GM18507 (cell line): ENCODE data around the gene NSG2.
"Not testable (repeated sequence)": the region's sequence is repeated elsewhere in the genome, so short reads cannot be mapped to it uniquely, and the experiment has no call there.

Experiments used
- DNase-seq: peaks from one replicate; pipeline ENCODE4 v3.0.0; 2011; ENCODE audit warnings: low read depth; ENCODE audit not compliant: insufficient read length; ENCODE audit errors: extremely low spot score
- FAIRE-seq: peaks from 2 replicates; lab custom pipeline; 2011; peaks lifted over from hg19 to GRCh38; lab: Jason Lieb, UNC

NSG2 gene

DNA sequence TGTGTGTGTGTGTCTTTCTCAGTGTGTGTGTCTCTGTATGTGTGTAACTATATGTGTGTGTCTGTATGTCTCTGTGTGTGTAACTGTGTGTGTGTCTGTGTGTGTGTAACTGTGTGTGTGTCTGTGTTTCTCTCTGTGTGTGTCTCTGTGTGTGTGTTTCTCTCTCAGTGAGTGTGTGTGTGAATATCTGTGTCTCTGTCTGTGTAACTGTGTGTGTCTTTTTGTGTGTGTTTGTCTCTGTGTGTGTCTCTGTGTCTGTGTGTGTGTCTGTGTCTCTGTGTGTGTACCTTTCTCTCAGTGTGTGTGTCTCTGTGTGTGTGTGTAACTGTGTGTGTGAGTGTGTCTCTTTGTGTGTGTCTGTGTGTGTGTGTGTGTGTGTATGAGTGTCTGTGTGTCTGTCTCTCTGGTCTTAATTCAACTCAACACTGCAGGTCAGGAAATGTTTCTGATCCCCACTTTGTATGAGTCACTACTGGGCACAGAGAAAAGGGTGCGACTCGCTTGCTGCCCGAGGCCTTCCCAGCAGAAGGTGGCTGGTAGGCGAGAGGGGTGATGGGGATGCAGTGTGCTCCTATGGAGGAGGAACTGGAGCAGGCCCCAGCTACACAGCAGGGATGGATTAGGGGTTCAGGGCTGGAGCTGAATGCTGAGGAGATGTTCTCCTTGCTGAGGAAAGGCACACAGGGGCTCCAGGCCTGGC, 52.1 kb downstream of the NSG2 start:
- FAIRE-seq (no peak), DNase-seq (no peak)

DNA sequence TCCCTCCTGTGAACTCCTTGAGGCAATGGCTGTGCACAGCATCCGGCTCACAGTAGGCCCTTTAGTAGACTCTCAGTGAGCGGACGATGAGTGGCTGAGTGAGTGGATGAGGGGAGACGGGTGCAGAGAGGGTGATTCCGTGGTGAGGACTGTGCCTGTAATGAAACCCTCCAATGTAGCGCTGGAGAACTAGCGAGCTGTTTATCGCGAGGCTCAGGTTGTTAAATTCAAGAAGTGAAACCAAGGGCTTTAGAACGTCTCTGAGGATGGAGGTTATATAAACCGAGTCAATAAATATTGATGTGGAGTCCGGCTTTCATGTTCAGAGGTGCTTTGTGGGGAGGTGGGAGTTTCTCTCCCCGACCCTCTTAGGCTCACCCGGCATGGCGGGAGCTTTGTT, 53.2 kb downstream of the NSG2 start:
- no peak for FAIRE-seq

DNA sequence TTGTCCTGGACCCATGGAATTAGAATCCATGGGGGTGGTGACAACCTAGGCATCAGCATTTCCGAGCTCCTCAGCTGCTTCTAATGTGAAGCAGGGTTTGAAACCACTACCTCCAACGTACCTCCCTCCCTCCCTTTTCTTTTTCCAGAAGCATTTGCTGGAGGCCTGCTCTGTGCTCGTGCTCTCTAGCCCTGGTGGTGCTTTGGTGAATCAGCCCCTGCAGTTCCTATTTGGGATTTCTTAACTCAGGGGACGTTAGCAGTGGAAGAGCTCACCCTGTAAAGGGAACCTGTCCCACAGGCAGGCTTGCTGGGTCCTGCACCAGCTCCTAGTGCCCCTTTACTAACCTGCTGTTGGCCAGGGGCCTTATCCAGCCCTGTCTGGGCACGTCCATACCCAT, 55.0 kb downstream of the NSG2 start:
- DNase-seq (no peak), FAIRE-seq (no peak)

More for the DNA sequence above, 53.2 kb downstream of the NSG2 start:
- DNase-seq: no peak

GRCh38 chr5:174101195-174101730, 55.8 kb downstream of the NSG2 start:
- FAIRE-seq (no peak), DNase-seq (no peak)

DNA sequence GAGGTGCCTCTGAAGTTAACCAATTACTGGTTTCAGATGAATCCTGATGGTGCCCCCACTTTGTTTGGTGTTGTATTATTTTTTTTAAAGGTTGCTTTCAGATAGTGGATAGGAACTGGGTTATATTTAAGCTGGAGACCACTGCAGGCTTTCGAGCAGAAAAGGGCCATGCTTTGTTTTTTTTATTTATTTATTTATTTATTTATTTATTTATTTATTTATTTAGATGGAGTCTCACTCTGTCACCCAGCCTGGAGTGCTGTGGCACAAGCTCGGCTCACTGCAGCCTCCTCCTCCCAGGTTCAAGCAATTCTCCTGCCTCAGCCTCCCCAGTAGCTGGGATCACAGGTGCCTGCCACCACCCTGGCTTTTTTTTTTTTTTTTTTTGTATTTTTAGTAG, 57.1 kb downstream of the NSG2 start:
- FAIRE-seq, DNase-seq: not testable (repeated sequence)

GRCh38 chr5:174106997-174107655, 61.6 kb downstream of the NSG2 start:
- FAIRE-seq (no peak), DNase-seq (no peak)

- FAIRE-seq (no peak), DNase-seq (no peak)
These were observed 63.2 kb downstream of the NSG2 start for GRCh38 chr5:174108745-174109144.

DNA sequence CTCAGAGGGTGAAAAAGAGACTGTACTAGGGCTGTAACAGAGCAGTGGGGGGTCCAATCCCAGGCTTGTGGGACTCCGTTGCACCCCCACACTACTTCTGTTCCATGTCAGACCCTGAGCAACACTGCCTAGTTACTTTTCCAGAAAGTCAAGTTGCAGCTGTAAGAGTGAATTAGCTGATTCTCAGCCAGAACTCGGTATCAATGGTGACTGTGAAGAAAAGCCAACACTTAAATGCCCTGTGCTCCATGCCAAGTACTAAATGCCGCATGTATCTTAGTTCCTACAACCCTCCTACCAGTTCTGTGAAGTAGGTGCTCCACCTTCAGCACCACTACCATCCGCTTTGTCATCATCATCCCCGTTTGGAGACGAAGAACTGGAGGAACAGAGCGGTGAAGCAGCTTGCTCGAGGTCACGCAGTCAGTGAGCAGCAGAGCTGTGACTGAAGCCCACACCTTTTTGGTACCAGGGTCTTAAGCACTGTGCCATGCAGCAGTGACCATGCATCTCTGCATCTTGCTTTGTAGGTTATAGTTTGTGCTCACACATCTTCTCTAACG, 64.3 kb downstream of the NSG2 start:
- no peak for FAIRE-seq

GRCh38 chr5:174110310-174110709, 64.8 kb downstream of the NSG2 start:
- FAIRE-seq (no peak), DNase-seq (no peak)

More for the DNA sequence above, 64.3 kb downstream of the NSG2 start:
- DNase-seq: no peak

- DNase-seq (no peak), FAIRE-seq (no peak)
These were observed 65.9 kb downstream of the NSG2 start for GRCh38 chr5:174111287-174111973.

DNA sequence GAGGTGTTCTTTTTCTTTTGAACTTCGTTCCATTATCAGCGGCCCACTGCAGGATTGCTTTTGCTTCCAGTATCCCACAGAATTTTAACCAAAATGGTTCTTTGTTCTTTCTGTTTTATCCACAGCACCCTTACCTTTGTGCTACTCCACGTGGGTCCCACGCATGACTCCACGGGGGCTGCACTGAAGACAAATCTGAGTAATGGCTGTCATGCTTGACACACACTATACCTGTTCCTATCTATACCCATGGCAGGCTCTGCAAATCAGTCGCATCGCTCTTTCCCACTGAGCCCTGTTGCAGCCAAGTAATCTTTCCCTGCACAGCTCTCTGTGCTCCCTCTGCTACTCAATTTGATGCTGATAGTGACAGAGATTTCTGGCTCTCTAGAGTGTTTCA, 69.7 kb downstream of the NSG2 start:
- no peak for FAIRE-seq
- DNase-seq: no peak

DNA sequence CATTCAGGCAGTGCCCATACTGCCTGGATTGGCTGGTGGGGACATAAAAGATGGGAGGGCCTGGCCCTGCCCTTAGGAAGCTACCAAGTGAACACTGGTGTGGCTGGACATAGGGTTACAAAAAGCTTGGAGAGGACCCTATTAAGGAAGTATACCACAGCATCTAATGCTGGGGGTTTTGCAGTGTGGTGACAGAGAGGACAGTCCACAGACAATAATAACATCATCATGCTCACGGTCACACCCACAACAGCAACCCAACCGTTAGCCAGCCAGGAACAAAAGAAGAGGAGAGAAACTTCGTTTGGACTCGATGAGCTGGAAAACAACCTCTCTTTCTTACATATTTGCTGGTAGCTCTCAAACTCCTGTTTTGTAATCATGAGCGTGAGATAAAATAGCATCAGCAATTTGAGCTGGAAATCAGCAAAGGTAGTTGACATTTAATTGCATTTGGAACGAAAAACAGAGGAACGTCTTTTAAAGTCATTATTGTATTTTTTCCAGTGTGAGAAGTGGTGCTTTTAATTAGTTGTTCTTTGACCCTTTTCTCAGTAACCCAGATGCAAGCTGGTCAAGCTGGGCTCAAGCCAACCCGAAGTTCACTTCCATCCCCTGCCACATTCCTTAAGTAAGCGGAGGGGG, 73.4 kb downstream of the NSG2 start:
- FAIRE-seq (no peak), DNase-seq (no peak)

DNA sequence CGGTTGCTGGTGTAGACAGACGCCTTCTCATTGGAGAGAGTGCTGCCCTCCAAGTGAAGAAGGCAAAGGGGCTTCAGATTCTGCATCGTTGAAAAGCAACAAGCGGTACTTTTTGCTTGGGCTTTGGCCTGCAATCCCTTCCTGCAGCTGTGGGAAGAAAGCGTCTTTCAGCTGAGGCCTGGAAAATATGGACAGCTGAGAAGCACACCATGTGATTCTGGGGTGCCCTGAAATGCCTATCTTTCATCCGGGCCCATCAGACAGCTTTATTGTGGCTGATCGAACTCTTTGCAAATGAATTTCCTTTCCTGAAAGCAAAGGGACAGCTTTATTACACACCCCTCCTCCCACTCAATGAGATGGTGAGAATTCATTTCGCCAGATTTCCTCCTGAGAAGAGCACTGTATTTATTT, 74.0 kb downstream of the NSG2 start:
- DNase-seq (no peak), FAIRE-seq (no peak)

GRCh38 chr5:174120401-174121005, 75.0 kb downstream of the NSG2 start:
- FAIRE-seq: no peak

GRCh38 chr5:174134545-174134944, 89.0 kb downstream of the NSG2 start:
- FAIRE-seq (no peak), DNase-seq (no peak)

More at GRCh38 chr5:174120401-174121005, 75.0 kb downstream of the NSG2 start:
- DNase-seq: no peak

- FAIRE-seq (no peak), DNase-seq (no peak)
These were observed 94.1 kb downstream of the NSG2 start for GRCh38 chr5:174139623-174140022.

DNA sequence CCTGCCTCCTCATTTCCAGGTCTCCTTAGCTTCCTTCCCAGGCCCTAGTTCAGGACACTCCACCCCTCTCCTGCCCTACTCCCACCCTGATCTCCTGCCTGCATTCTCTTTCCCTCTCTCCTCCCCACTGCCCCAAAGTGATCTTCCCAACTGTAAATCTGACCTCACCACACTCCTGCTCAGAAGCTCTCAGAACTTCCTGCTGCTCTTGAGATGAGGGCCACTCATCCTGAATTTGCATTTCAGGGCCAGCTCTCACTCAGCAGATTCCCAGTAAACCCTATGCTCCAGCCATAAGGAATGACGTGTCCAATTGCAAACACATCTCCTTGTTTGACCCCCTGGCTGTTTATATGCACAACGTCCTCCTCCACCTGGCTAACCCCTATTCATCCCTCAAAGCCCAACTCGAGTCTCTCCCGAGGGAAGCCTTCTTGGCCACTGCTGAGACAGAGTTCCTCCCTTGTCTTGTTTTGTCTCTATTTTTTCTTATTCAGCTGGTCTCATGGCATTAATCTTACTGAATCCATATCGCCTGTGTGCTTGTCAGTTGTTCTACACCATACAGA, 95.0 kb downstream of the NSG2 start:
- no peak for DNase-seq

DNA sequence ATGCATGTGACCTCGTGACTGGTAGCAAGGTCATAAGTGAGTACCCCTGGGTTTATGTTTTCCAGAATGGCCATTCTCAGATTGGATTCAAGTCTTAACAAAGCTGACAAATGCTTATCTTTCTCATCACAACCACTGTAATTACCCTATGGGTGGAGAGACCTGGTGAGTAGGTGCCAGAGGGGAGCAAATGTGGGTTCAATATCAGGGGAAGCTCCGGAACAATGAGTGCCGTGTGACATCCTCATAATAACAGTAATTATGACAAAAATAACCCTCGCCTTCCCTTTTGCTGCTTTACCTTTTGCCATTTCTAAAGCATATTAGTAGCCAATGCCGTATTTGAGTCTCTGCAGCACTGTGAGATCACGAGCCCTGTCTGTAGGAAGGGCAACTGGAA, 95.9 kb downstream of the NSG2 start:
- FAIRE-seq: no peak

More for the DNA sequence above, 95.0 kb downstream of the NSG2 start:
- no peak for FAIRE-seq

GRCh38 chr5:174145091-174145490, 99.6 kb downstream of the NSG2 start:
- DNase-seq: no peak
- no peak for FAIRE-seq

More for the DNA sequence above, 95.9 kb downstream of the NSG2 start:
- no peak for DNase-seq
